GM23338 (cell line): ENCODE measurements around the gene CDK1. TPM values are rescaled to one million over a fixed set of nuclear protein-coding genes. Genes with fewer than 3 reads are reported as not detected.

ENCODE experiments used
- ATAC-seq: fragments of 200-7000 bp; cut with Tn5 transposase; 3 replicates; pipeline ENCODE4 v1.9.1; 2020
- DNase-seq: peaks from one replicate; pipeline ENCODE4 v3.0.0-alpha.2; 2015; ENCODE audit warnings: low spot score
- H2AFZ ChIP-seq: fragments of 200-600 bp; sonication (generic); 2 replicates; pipeline ENCODE4 v1.8.0; 2016; ENCODE audit warnings: antibody characterized with exemption, mild to moderate bottlenecking, moderate library complexity
- H3F3A ChIP-seq: fragments of 200-600 bp; sonication (generic); replicated peaks from 2 replicates; pipeline ENCODE4 v1.8.0; 2017; ENCODE audit warnings: antibody characterized with exemption, mixed run types, low read depth
- H3K27ac ChIP-seq: fragments of 200-600 bp; sonication (generic); 2 replicates; pipeline ENCODE4 v1.6.1; 2016; ENCODE audit warnings: low read depth
- H3K27me3 ChIP-seq: fragments of 200-600 bp; sonication (generic); 2 replicates; pipeline ENCODE4 v1.8.0; 2016; ENCODE audit warnings: mild to moderate bottlenecking, mixed run types, moderate library complexity; ENCODE audit not compliant: insufficient read depth
- H3K36me3 ChIP-seq: fragments of 200-600 bp; sonication (generic); 2 replicates; pipeline ENCODE4 v1.8.0; 2016; ENCODE audit warnings: mild to moderate bottlenecking; ENCODE audit not compliant: insufficient read depth
- H3K4me1 ChIP-seq: fragments of 200-600 bp; sonication (generic); 2 replicates; pipeline ENCODE4 v1.8.0; 2016; ENCODE audit warnings: mild to moderate bottlenecking, moderate library complexity; ENCODE audit not compliant: insufficient read depth
- H3K4me2 ChIP-seq: fragments of 200-600 bp; sonication (generic); 2 replicates; pipeline ENCODE4 v1.7.1; 2017; ENCODE audit warnings: mixed run types
- H3K4me3 ChIP-seq: fragments of 200-600 bp; sonication (generic); 2 replicates; pipeline ENCODE4 v1.6.1; 2016; ENCODE audit warnings: mixed run types
- H3K79me2 ChIP-seq: fragments of 200-600 bp; sonication (generic); replicated peaks from 2 replicates; pipeline ENCODE4 v1.8.0; 2017; ENCODE audit warnings: mild to moderate bottlenecking; ENCODE audit not compliant: insufficient read depth
- H3K9me2 ChIP-seq: fragments of 200-600 bp; sonication (generic); 2 replicates; pipeline ENCODE4 v1.8.0; 2017; ENCODE audit not compliant: insufficient read depth
- H4K20me1 ChIP-seq: fragments of 200-600 bp; sonication (generic); replicated peaks from 2 replicates; pipeline ENCODE4 v1.8.0; 2017; ENCODE audit warnings: mild to moderate bottlenecking; ENCODE audit not compliant: insufficient read depth
- H3K27ac Mint-ChIP-seq: 2 replicates; pipeline ENCODE4 v1.8.0; 2020; ENCODE audit warnings: inconsistent platforms, mild to moderate bottlenecking, moderate library complexity, mixed read lengths
- H3K27me3 Mint-ChIP-seq: 3 replicates; pipeline ENCODE4 v1.8.0; 2022; ENCODE audit warnings: low read depth, mild to moderate bottlenecking, moderate library complexity, mixed read lengths, inconsistent platforms; ENCODE audit not compliant: insufficient read depth, poor library complexity
- H3K36me3 Mint-ChIP-seq: 3 replicates; pipeline ENCODE4 v1.8.0; 2021; ENCODE audit warnings: low read depth, mild to moderate bottlenecking, inconsistent platforms, moderate library complexity, mixed read lengths
- H3K4me1 Mint-ChIP-seq: 3 replicates; pipeline ENCODE4 v1.8.0; 2020; ENCODE audit warnings: mild to moderate bottlenecking, inconsistent platforms, mixed read lengths
- H3K4me3 Mint-ChIP-seq: 3 replicates; pipeline ENCODE4 v1.8.0; 2021; ENCODE audit warnings: moderate library complexity, mild to moderate bottlenecking, inconsistent platforms, mixed read lengths
- H3K9me3 Mint-ChIP-seq: 3 replicates; pipeline ENCODE4 v1.8.0; 2020; ENCODE audit warnings: moderate library complexity, mild to moderate bottlenecking, inconsistent platforms, mixed read lengths
- CREB1 ChIP-seq: fragments of 250-450 bp; sonication (Bioruptor Pico); IDR thresholded peaks from 2 replicates; pipeline ENCODE4 v1.5.0; 2020; ENCODE audit warnings: low read depth, mild to moderate bottlenecking, moderate library complexity
- EZH2 ChIP-seq: fragments of 200-600 bp; sonication (generic); IDR thresholded peaks from one replicate; pipeline ENCODE4 v1.8.0; 2017; ENCODE audit warnings: antibody characterized with exemption, mild to moderate bottlenecking, low read depth; ENCODE audit not compliant: unreplicated experiment
- EZH2phosphoT487 ChIP-seq: fragments of 200-600 bp; sonication (generic); IDR thresholded peaks from one replicate; pipeline ENCODE4 v1.8.1; 2018; ENCODE audit warnings: antibody characterized with exemption; ENCODE audit not compliant: unreplicated experiment
- JUNB ChIP-seq: IDR thresholded peaks from one replicate; pipeline ENCODE4 v1.6.1; 2016; ENCODE audit warnings: antibody characterized with exemption; ENCODE audit not compliant: unreplicated experiment
- NANOG ChIP-seq: IDR thresholded peaks from 2 replicates; pipeline ENCODE4 v1.6.1; 2016; ENCODE audit warnings: antibody characterized with exemption, borderline replicate concordance
- POLR2AphosphoS5 ChIP-seq: IDR thresholded peaks from 2 replicates; pipeline ENCODE4 v1.6.1; 2016; ENCODE audit warnings: antibody characterized with exemption, low read depth
- STAT1 ChIP-seq: IDR thresholded peaks from one replicate; pipeline ENCODE4 v1.6.1; 2016; ENCODE audit warnings: antibody characterized with exemption; ENCODE audit not compliant: unreplicated experiment
- ZNF114 ChIP-seq: fragments of 250-450 bp; sonication (Bioruptor Pico); IDR thresholded peaks from 2 replicates; pipeline ENCODE4 v1.5.0; 2020; ENCODE audit warnings: mild to moderate bottlenecking, moderate library complexity
- ZNF331 ChIP-seq: fragments of 250-450 bp; sonication (Bioruptor Pico); IDR thresholded peaks from 2 replicates; pipeline ENCODE4 v1.5.0; 2020; ENCODE audit warnings: low read depth, mild to moderate bottlenecking, moderate library complexity
- polyA plus RNA-seq: library from polyadenylated mRNA; unstranded; fragments of >200 nt; fragmentation: Nextera tagmentation; extraction: Ambion mirVana; gene quantifications from 2 replicates; pipeline ENCODE4 v1.2.1, GENCODE V29; 2016
- total RNA-seq: library from RNA; depleted of rRNA; stranded (reverse); fragments of >200 nt; shearing (Covaris generic); gene quantifications from 2 replicates; pipeline ENCODE4 v1.2.3, GENCODE V29; 2014
- TF ChIP-seq, protein P1 (sequence below), 2 experiments: fragments of 200-600 bp in 1 of 2; sonication (generic) in 1 of 2; conservative IDR thresholded peaks; 2 replicates each; pipeline versions ENCODE4 v1.5.1 to v1.6.1; 2016 to 2017; ENCODE audit warnings: antibody characterized with exemption in 2 of 2, low read depth in 2 of 2, mild to moderate bottlenecking in 2 of 2, moderate library complexity in 1 of 2
- TF ChIP-seq, protein P2 (sequence below): IDR thresholded peaks from one replicate; pipeline ENCODE4 v1.6.1; 2018; ENCODE audit warnings: antibody characterized with exemption; ENCODE audit not compliant: unreplicated experiment
- TF ChIP-seq, protein P3 (sequence below): fragments of 250-450 bp; sonication (Bioruptor Pico); IDR thresholded peaks from 2 replicates; pipeline ENCODE4 v1.5.0; 2020; ENCODE audit warnings: mild to moderate bottlenecking, moderate library complexity
- TF ChIP-seq, protein P4 (sequence below): IDR thresholded peaks from 2 replicates; pipeline ENCODE4 v1.6.1; 2016; ENCODE audit warnings: antibody characterized with exemption

The CDK1 gene
- total and polyA plus RNA-seq, 2 experiments from 2014 or later, result 165 to 166 TPM

DNA sequence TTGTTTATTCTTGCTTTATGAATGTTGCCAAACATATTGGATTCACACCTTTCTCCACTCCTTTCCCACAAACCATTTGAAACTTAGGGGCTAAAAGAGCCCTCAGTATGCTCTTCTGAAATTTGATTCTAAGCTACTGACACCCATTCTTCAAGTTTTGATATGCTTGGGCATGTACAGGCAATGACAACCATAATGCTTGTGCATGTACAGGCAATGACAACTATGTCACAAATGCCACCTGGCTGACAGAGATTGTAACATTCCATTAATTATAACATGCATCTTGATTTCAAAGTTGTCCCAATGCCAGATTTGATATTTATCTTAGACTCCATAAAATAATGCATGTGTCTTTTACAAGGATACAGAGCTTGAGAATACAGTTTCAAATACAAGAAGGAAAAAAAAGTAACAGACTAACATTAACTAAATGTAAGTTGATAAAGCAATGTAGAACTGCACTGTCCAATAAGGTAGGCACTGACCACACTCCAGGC lies 17.5 kb upstream of the CDK1 start:
- Mint-ChIP-seq H3K9me3 (no peaks in the 10 kb centered on the region), H3K27ac (no peak overlapping the region), H3K4me1 (peaks cover 30% of the 10 kb centered on the region), H3K27me3 (peaks cover 4% of the 10 kb centered on the region), H3K4me3 (no peak overlapping the region), H3K36me3 (peaks cover 3% of the 10 kb centered on the region)
- Histone ChIP-seq H2AFZ (no peak overlapping the region), H3K79me2 (no peaks in the 10 kb centered on the region), H3K4me3 (no peak overlapping the region), H3F3A (no peaks in the 10 kb centered on the region), H3K27me3 (no peaks in the 10 kb centered on the region), H3K4me1 (peaks cover 28% of the 10 kb centered on the region), H3K4me2 (no peak overlapping the region), H3K9me2 (no peaks in the 10 kb centered on the region), H4K20me1 (no peaks in the 10 kb centered on the region), H3K36me3 (no peaks in the 10 kb centered on the region), H3K27ac (no peak overlapping the region)
- TF ChIP-seq, protein P1, sequence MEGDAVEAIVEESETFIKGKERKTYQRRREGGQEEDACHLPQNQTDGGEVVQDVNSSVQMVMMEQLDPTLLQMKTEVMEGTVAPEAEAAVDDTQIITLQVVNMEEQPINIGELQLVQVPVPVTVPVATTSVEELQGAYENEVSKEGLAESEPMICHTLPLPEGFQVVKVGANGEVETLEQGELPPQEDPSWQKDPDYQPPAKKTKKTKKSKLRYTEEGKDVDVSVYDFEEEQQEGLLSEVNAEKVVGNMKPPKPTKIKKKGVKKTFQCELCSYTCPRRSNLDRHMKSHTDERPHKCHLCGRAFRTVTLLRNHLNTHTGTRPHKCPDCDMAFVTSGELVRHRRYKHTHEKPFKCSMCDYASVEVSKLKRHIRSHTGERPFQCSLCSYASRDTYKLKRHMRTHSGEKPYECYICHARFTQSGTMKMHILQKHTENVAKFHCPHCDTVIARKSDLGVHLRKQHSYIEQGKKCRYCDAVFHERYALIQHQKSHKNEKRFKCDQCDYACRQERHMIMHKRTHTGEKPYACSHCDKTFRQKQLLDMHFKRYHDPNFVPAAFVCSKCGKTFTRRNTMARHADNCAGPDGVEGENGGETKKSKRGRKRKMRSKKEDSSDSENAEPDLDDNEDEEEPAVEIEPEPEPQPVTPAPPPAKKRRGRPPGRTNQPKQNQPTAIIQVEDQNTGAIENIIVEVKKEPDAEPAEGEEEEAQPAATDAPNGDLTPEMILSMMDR (conservative IDR thresholded peaks at IDR 0.05; ENCODE audit: low read depth in 2 of 2), result no peak
- TF ChIP-seq ZNF331 (no peak), EZH2 (no peak), CREB1 (CRISPR knock-in tag) (no peak), EZH2phosphoT487 (no peak), JUNB (no peak), ZNF114 (CRISPR knock-in tag) (no peak), NANOG (no peak), POLR2AphosphoS5 (no peak), STAT1 (no peak)
- TF ChIP-seq, protein P2, sequence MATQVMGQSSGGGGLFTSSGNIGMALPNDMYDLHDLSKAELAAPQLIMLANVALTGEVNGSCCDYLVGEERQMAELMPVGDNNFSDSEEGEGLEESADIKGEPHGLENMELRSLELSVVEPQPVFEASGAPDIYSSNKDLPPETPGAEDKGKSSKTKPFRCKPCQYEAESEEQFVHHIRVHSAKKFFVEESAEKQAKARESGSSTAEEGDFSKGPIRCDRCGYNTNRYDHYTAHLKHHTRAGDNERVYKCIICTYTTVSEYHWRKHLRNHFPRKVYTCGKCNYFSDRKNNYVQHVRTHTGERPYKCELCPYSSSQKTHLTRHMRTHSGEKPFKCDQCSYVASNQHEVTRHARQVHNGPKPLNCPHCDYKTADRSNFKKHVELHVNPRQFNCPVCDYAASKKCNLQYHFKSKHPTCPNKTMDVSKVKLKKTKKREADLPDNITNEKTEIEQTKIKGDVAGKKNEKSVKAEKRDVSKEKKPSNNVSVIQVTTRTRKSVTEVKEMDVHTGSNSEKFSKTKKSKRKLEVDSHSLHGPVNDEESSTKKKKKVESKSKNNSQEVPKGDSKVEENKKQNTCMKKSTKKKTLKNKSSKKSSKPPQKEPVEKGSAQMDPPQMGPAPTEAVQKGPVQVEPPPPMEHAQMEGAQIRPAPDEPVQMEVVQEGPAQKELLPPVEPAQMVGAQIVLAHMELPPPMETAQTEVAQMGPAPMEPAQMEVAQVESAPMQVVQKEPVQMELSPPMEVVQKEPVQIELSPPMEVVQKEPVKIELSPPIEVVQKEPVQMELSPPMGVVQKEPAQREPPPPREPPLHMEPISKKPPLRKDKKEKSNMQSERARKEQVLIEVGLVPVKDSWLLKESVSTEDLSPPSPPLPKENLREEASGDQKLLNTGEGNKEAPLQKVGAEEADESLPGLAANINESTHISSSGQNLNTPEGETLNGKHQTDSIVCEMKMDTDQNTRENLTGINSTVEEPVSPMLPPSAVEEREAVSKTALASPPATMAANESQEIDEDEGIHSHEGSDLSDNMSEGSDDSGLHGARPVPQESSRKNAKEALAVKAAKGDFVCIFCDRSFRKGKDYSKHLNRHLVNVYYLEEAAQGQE, result no peak
- TF ChIP-seq, protein P3, sequence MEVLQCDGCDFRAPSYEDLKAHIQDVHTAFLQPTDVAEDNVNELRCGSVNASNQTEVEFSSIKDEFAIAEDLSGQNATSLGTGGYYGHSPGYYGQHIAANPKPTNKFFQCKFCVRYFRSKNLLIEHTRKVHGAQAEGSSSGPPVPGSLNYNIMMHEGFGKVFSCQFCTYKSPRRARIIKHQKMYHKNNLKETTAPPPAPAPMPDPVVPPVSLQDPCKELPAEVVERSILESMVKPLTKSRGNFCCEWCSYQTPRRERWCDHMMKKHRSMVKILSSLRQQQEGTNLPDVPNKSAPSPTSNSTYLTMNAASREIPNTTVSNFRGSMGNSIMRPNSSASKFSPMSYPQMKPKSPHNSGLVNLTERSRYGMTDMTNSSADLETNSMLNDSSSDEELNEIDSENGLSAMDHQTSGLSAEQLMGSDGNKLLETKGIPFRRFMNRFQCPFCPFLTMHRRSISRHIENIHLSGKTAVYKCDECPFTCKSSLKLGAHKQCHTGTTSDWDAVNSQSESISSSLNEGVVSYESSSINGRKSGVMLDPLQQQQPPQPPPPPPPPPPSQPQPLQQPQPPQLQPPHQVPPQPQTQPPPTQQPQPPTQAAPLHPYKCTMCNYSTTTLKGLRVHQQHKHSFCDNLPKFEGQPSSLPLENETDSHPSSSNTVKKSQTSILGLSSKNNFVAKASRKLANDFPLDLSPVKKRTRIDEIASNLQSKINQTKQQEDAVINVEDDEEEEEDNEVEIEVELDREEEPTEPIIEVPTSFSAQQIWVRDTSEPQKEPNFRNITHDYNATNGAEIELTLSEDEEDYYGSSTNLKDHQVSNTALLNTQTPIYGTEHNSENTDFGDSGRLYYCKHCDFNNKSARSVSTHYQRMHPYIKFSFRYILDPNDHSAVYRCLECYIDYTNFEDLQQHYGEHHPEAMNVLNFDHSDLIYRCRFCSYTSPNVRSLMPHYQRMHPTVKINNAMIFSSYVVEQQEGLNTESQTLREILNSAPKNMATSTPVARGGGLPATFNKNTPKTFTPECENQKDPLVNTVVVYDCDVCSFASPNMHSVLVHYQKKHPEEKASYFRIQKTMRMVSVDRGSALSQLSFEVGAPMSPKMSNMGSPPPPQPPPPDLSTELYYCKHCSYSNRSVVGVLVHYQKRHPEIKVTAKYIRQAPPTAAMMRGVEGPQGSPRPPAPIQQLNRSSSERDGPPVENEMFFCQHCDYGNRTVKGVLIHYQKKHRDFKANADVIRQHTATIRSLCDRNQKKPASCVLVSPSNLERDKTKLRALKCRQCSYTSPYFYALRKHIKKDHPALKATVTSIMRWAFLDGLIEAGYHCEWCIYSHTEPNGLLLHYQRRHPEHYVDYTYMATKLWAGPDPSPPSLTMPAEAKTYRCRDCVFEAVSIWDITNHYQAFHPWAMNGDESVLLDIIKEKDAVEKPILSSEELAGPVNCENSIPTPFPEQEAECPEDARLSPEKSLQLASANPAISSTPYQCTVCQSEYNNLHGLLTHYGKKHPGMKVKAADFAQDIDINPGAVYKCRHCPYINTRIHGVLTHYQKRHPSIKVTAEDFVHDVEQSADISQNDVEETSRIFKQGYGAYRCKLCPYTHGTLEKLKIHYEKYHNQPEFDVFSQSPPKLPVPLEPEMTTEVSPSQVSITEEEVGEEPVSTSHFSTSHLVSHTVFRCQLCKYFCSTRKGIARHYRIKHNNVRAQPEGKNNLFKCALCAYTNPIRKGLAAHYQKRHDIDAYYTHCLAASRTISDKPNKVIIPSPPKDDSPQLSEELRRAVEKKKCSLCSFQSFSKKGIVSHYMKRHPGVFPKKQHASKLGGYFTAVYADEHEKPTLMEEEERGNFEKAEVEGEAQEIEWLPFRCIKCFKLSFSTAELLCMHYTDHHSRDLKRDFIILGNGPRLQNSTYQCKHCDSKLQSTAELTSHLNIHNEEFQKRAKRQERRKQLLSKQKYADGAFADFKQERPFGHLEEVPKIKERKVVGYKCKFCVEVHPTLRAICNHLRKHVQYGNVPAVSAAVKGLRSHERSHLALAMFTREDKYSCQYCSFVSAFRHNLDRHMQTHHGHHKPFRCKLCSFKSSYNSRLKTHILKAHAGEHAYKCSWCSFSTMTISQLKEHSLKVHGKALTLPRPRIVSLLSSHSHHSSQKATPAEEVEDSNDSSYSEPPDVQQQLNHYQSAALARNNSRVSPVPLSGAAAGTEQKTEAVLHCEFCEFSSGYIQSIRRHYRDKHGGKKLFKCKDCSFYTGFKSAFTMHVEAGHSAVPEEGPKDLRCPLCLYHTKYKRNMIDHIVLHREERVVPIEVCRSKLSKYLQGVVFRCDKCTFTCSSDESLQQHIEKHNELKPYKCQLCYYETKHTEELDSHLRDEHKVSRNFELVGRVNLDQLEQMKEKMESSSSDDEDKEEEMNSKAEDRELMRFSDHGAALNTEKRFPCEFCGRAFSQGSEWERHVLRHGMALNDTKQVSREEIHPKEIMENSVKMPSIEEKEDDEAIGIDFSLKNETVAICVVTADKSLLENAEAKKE, result no peak
- TF ChIP-seq, protein P4, sequence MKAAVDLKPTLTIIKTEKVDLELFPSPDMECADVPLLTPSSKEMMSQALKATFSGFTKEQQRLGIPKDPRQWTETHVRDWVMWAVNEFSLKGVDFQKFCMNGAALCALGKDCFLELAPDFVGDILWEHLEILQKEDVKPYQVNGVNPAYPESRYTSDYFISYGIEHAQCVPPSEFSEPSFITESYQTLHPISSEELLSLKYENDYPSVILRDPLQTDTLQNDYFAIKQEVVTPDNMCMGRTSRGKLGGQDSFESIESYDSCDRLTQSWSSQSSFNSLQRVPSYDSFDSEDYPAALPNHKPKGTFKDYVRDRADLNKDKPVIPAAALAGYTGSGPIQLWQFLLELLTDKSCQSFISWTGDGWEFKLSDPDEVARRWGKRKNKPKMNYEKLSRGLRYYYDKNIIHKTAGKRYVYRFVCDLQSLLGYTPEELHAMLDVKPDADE, result no peak
- ATAC-seq (no peak), DNase-seq (no peak)
